HG03097 (cell line): Measurements from ENCODE around the gene YTHDF1.
"Not testable (repeated sequence)": the region's sequence is repeated elsewhere in the genome, so short reads cannot be mapped to it uniquely, and the experiment has no call there.

Experiments used
- ATAC-seq: cut with Tn5 transposase; IDR thresholded peaks from one replicate; pipeline ENCODE4 v1.9.1; 2021; ENCODE audit not compliant: unreplicated experiment, low FRiP score

The YTHDF1 gene

GRCh38 chr20:63216041-63216848, at the start of gene YTHDF1:
YTHDF1 (minus strand) TSS chr20:63216131; CDS start chr20:63215892, 239 bp downstream.
- ATAC-seq: peak; percentile 84

GRCh38 chr20:63264519-63264918, 48.6 kb upstream of the YTHDF1 start:
- no peak for ATAC-seq

- no peak for ATAC-seq
These were observed 48.1 kb upstream of the YTHDF1 start for GRCh38 chr20:63264000-63264399.

GRCh38 chr20:63262836-63263235, 46.9 kb upstream of the YTHDF1 start:
- ATAC-seq: no peak

GRCh38 chr20:63261795-63262528, 46.0 kb upstream of the YTHDF1 start:
- no peak for ATAC-seq

GRCh38 chr20:63261060-63261794, 45.3 kb upstream of the YTHDF1 start:
- ATAC-seq: no peak

- ATAC-seq: no peak
These were observed 44.6 kb upstream of the YTHDF1 start for GRCh38 chr20:63260521-63260920.

GRCh38 chr20:63259734-63260460, 44.0 kb upstream of the YTHDF1 start:
- no peak for ATAC-seq

- no peak for ATAC-seq
These were observed 42.9 kb upstream of the YTHDF1 start for GRCh38 chr20:63258781-63259180.

- ATAC-seq: no peak
These were observed 41.7 kb upstream of the YTHDF1 start for GRCh38 chr20:63257629-63258028.

GRCh38 chr20:63256954-63257353, 41.0 kb upstream of the YTHDF1 start:
- no peak for ATAC-seq

GRCh38 chr20:63255931-63256704, 40.2 kb upstream of the YTHDF1 start:
- no peak for ATAC-seq

- ATAC-seq: no peak
These were observed 38.9 kb upstream of the YTHDF1 start for GRCh38 chr20:63254606-63255384.

GRCh38 chr20:63254232-63254605, 38.3 kb upstream of the YTHDF1 start, which contains the start of gene NKAIN4:
NKAIN4 (minus strand) TSS chr20:63254463; CDS start chr20:63254450, 13 bp downstream.
- ATAC-seq: no peak

GRCh38 chr20:63253438-63254231, 37.7 kb upstream of the YTHDF1 start:
- ATAC-seq: no peak

- ATAC-seq: no peak
These were observed 37.1 kb upstream of the YTHDF1 start for GRCh38 chr20:63253065-63253437.

GRCh38 chr20:63252284-63252711, 36.4 kb upstream of the YTHDF1 start:
- ATAC-seq: no peak

GRCh38 chr20:63251350-63251749, 35.4 kb upstream of the YTHDF1 start:
- ATAC-seq: not testable (repeated sequence)
